OCI-LY3 (cell line): ENCODE measurements around the gene BRSK1.

Experiments used
- H2AFZ ChIP-seq: fragments of 200-600, 300-600 bp; shearing (Covaris generic); 2 replicates; pipeline ENCODE4 v1.6.0; 2014; ENCODE audit warnings: antibody characterized with exemption, low read depth, low read length
- H3K27ac ChIP-seq: fragments of 200-600, 300-600 bp; sonication (generic); 2 replicates; pipeline ENCODE4 v1.5.1; 2014; ENCODE audit warnings: mild to moderate bottlenecking, low read length, moderate library complexity, mixed read lengths
- H3K27me3 ChIP-seq: fragments of 200-600, 300-600 bp; sonication (generic); 2 replicates; pipeline ENCODE4 v1.6.1; 2014; ENCODE audit warnings: low read depth, low read length, mixed read lengths
- H3K36me3 ChIP-seq: fragments of 200-600, 300-600 bp; sonication (generic); replicated peaks from 2 replicates; pipeline ENCODE3; 2014; ENCODE audit warnings: low read depth, low read length, mixed read lengths
- H3K4me1 ChIP-seq: fragments of 300-600, 200-600 bp; sonication (generic); 2 replicates; pipeline ENCODE4 v1.6.1; 2014; ENCODE audit warnings: low read length, mixed read lengths
- H3K4me2 ChIP-seq: fragments of 200-600, 300-600 bp; sonication (generic); 2 replicates; pipeline ENCODE4 v1.6.1; 2014; ENCODE audit warnings: low read length, mixed read lengths
- H3K4me3 ChIP-seq: fragments of 300-600, 200-600 bp; sonication (generic); 2 replicates; pipeline ENCODE4 v1.5.1; 2014; ENCODE audit warnings: antibody characterized with exemption, mild to moderate bottlenecking, low read length, moderate library complexity
- H3K79me2 ChIP-seq: fragments of 300-600, 200-600 bp; shearing (Covaris generic); 2 replicates; pipeline ENCODE4 v1.6.1; 2014; ENCODE audit warnings: mild to moderate bottlenecking, low read length, mixed read lengths
- H3K9ac ChIP-seq: fragments of 300-600, 200-600 bp; shearing (Covaris generic); 2 replicates; pipeline ENCODE4 v1.6.0; 2014; ENCODE audit warnings: mild to moderate bottlenecking, low read length, moderate library complexity
- H3K9me3 ChIP-seq: fragments of 200-600, 300-600 bp; shearing (Covaris generic); 2 replicates; pipeline ENCODE4 v1.6.1; 2014; ENCODE audit warnings: low read length, mixed read lengths; ENCODE audit not compliant: insufficient read depth
- H4K20me1 ChIP-seq: fragments of 200-600, 300-600 bp; sonication (generic); 2 replicates; pipeline ENCODE4 v1.6.1; 2016; ENCODE audit warnings: low read length, mixed read lengths; ENCODE audit not compliant: insufficient read depth
- EZH2phosphoT487 ChIP-seq: fragments of 200-600 bp; shearing (Covaris generic); IDR thresholded peaks from 2 replicates; pipeline ENCODE4 v1.6.1; 2018; ENCODE audit warnings: antibody characterized with exemption, mixed run types, low read depth
- TF ChIP-seq, protein P1 (sequence below): fragments of 200-600, 300-600 bp; sonication (generic); IDR thresholded peaks from 2 replicates; pipeline ENCODE4 v1.5.1; 2014; ENCODE audit warnings: antibody characterized with exemption, low read length, low read depth

BRSK1 gene

DNA sequence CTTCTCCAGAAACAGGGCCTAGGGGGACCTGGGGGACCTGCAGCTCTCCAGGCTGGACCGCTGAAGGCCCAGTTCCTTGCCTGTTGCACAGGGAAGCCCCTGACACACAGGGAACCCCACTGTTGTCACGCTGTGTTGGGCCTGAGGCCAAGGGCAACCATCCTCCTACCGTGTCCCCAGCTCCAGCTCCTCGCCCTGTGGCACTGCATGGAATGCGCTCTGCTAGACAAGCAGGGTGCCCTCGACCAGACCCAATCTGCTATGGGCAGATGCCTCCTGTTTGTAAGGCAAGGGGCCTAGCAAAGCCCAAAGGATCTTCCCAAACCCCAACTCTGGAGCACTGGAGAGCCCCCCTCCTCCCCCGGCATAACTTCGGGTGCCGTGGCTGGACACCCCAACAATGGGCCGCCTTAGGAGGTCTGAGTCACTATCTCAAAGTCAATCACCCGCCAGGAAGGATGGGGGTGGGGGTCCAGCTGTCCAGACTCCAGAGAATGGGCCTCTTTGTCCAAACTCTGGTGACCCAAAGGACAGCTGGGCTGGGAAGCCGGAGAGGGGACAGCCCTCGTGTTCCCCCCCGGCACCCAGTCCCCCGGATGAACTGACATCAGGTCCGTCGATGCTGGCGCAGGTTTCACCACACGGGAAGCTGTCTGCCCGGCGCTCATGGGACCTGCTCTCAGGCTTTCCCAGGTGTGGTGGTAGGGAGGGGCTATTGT, 3.7 kb downstream of the BRSK1 start:
- Histone ChIP-seq H3K4me2 (no peak overlapping the region), H3K36me3 (no peaks in the 10 kb centered on the region), H3K27me3 (no peaks in the 10 kb centered on the region)

DNA sequence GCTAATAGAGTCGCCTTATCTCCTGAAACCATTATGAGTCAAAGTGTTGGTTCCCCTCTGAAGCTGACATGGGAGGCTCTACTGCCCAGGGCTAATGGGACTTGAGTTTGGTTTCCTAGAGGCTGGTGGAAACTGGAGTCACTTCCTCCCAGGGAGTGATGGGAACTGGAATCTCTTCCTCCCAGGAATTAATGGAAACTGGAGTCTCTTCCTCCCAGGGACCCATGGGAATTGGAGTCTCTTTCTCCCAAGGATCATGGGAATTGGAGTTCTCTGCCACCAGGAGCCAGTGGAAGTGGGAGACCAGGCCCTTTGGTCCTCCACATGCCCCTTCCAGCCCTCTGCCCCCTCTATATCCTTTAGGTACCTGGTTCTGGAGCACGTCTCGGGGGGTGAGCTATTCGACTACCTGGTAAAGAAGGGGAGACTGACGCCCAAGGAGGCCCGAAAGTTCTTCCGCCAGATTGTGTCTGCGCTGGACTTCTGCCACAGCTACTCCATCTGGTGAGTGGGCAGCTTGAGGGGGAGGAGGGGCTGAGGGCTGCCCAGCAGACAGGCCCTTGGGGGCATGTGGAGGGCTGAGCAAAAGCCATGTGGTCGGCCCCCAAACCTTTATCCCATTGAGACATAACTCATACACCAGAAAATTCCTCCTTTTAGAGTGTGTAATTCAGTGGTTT, 5.5 kb downstream of the BRSK1 start:
- Histone ChIP-seq H3K4me2 (no peak overlapping the region), H3K36me3 (no peaks in the 10 kb centered on the region), H2AFZ (no peak overlapping the region), H3K9me3 (no peaks in the 10 kb centered on the region), H4K20me1 (no peaks in the 10 kb centered on the region), H3K27ac (no peak overlapping the region), H3K4me1 (0 out of 2 replicates have a peak, but pooled peaks cover 4% of the 10 kb centered on the region), H3K4me3 (no peak overlapping the region), H3K9ac (no peak overlapping the region), H3K79me2 (no peaks in the 10 kb centered on the region), H3K27me3 (no peaks in the 10 kb centered on the region)
- TF ChIP-seq, protein P1, sequence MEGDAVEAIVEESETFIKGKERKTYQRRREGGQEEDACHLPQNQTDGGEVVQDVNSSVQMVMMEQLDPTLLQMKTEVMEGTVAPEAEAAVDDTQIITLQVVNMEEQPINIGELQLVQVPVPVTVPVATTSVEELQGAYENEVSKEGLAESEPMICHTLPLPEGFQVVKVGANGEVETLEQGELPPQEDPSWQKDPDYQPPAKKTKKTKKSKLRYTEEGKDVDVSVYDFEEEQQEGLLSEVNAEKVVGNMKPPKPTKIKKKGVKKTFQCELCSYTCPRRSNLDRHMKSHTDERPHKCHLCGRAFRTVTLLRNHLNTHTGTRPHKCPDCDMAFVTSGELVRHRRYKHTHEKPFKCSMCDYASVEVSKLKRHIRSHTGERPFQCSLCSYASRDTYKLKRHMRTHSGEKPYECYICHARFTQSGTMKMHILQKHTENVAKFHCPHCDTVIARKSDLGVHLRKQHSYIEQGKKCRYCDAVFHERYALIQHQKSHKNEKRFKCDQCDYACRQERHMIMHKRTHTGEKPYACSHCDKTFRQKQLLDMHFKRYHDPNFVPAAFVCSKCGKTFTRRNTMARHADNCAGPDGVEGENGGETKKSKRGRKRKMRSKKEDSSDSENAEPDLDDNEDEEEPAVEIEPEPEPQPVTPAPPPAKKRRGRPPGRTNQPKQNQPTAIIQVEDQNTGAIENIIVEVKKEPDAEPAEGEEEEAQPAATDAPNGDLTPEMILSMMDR = no peak
- TF ChIP-seq EZH2phosphoT487 = no peak

More for the DNA sequence above, 3.7 kb downstream of the BRSK1 start:
- TF ChIP-seq, protein P1 = no peak
- no peak for TF ChIP-seq EZH2phosphoT487
- Histone ChIP-seq H3K4me3 (no peak overlapping the region), H3K79me2 (no peaks in the 10 kb centered on the region), H3K9me3 (no peaks in the 10 kb centered on the region), H2AFZ (no peak overlapping the region), H4K20me1 (no peaks in the 10 kb centered on the region), H3K4me1 (peaks cover 9% of the 10 kb centered on the region; the same call in 1 of the 2 replicates), H3K9ac (no peak overlapping the region), H3K27ac (no peak overlapping the region)

DNA sequence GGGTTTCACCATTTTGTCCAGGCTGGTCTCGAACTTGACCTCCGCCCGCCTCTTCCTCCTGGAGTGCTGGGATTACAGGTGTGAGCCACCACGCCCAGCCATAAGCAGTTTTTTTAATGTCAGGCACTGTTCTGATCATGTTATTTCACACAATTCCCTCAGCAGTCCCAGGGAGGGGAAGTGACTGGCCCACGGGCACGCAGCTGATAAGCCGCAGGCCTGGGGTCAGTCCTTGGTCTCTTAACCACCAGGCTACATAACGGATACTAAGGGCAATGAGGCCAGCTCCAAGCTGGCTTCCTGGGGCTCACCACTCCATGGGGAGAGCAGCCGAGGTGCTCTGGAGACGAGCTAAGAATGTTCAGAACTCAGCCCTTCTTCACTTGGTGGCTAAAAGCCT, 13.5 kb downstream of the BRSK1 start:
- Histone ChIP-seq H3K4me3 (no peak overlapping the region), H3K4me1 (peaks cover 8% of the 10 kb centered on the region; the same call in 1 of the 2 replicates), H3K27ac (no peak overlapping the region), H2AFZ (no peak overlapping the region), H3K9ac (no peak overlapping the region), H3K9me3 (no peaks in the 10 kb centered on the region), H4K20me1 (no peaks in the 10 kb centered on the region), H3K4me2 (no peak overlapping the region), H3K27me3 (peaks cover 6% of the 10 kb centered on the region; the same call in 1 of the 2 replicates), H3K36me3 (no peaks in the 10 kb centered on the region), H3K79me2 (no peaks in the 10 kb centered on the region)
- TF ChIP-seq, protein P1 = no peak
- no peak for TF ChIP-seq EZH2phosphoT487

DNA sequence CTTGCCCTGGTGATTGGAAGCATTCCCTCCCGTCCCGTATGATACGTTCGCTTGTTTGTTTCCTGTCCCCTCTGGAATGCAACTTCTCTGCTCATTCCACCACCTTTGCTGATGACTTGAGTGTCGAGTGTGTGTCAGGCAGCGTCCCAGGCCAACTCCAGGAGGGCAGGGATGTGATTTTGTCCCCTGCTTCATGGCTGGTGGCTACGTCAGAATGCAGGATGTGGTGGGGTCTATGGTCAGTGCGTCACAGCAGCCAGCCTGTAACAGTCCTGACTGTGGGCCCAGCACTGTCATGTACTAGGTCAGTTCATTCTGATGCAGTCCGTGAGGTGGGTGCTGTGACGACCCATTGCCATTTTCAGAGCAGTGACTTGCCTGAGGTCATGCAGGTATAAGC, 16.2 kb downstream of the BRSK1 start:
- H4K20me1 ChIP-seq = no peaks in the 10 kb centered on the region
- TF ChIP-seq, protein P1 = no peak
- TF ChIP-seq EZH2phosphoT487 = no peak

More for the DNA sequence above, 16.2 kb downstream of the BRSK1 start:
- H3K4me1 ChIP-seq = peaks cover 10% of the 10 kb centered on the region; the same call in 1 of the 2 replicates
- no peak overlapping the region for H3K9ac ChIP-seq
- no peak overlapping the region for H2AFZ ChIP-seq
- H3K27ac ChIP-seq = no peak overlapping the region
- no peaks in the 10 kb centered on the region for H3K79me2 ChIP-seq
- H3K36me3 ChIP-seq = no peaks in the 10 kb centered on the region
- peaks cover 6% of the 10 kb centered on the region; the same call in 1 of the 2 replicates for H3K27me3 ChIP-seq
- H3K4me2 ChIP-seq = no peak overlapping the region
- no peaks in the 10 kb centered on the region for H3K9me3 ChIP-seq
- no peak overlapping the region for H3K4me3 ChIP-seq
